Measurements from ENCODE around the gene AEBP1.

The AEBP1 gene

DNA sequence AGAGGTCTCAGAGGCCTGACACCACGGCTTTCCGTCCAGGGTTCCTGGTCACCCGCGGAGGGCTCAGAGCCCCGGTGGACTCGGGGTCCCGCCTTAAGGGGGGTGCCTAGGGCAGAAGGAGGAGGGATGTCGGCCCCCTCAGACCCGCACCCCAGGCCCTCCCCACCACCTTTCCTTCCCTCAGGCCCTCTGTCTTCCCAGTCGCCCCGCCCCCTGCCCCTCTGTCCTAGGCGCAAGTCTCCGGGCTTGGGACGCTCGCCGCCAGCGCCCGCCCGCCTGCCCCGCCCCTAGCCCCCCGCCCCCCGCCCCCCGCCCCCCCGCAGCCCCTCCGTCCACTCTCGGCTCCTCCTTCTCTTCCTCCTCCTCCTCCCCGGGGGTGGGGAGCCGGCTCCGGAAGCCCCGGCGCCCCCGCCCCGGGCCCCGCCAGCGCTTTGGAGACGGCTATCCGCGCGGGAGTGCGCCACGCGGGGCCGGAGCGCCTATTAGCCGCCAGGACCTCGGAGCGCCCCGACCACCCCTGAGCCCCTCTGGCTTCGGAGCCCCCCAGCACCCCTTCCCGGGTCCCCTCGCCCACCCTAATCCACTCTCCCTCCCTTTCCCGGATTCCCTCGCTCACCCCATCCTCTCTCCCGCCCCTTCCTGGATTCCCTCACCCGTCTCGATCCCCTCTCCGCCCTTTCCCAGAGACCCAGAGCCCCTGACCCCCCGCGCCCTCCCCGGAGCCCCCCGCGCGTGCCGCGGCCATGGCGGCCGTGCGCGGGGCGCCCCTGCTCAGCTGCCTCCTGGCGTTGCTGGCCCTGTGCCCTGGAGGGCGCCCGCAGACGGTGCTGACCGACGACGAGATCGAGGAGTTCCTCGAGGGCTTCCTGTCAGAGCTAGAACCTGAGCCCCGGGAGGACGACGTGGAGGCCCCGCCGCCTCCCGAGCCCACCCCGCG is at the start of gene AEBP1:
AEBP1 (plus strand) TSS at position 423 of the 937 bp plus-strand sequence; CDS start at position 744, 321 bp downstream.
- no peak for DNase-seq (ENCODE audit: low read depth)

- DNase-seq (ENCODE audit: low read depth), result no peak
These were observed 47.5 kb upstream of the AEBP1 start for GRCh38 chr7:44056681-44057080.

GRCh38 chr7:44057181-44057848 is 46.8 kb upstream of the AEBP1 start:
- no peak for DNase-seq (ENCODE audit: low read depth)

- DNase-seq (ENCODE audit: low read depth), result no peak
These were observed 46.0 kb upstream of the AEBP1 start for GRCh38 chr7:44057849-44058758.

DNA sequence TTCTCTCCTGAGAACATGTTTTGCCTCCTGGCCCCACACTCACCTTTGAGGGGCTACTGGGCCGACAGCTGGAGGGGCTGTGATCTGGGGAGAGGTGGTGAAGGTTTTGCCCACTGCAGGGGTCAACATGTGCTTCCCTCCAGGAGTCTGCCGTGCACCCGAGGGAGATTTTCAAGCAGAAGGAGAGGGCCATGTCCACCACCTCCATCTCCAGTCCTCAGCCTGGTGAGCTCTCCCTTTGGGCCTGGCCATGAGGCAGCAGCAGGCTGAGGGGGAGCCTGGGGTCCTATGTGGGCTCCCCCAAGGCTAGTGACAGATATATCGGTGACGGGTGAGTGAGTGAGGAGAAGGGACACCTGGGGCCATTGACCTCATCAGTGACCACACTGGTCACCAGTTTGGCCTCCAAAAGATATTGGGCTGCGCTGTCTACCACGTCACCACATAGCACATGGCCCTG is 45.4 kb upstream of the AEBP1 start:
- no peak for DNase-seq (ENCODE audit: low read depth)

DNA sequence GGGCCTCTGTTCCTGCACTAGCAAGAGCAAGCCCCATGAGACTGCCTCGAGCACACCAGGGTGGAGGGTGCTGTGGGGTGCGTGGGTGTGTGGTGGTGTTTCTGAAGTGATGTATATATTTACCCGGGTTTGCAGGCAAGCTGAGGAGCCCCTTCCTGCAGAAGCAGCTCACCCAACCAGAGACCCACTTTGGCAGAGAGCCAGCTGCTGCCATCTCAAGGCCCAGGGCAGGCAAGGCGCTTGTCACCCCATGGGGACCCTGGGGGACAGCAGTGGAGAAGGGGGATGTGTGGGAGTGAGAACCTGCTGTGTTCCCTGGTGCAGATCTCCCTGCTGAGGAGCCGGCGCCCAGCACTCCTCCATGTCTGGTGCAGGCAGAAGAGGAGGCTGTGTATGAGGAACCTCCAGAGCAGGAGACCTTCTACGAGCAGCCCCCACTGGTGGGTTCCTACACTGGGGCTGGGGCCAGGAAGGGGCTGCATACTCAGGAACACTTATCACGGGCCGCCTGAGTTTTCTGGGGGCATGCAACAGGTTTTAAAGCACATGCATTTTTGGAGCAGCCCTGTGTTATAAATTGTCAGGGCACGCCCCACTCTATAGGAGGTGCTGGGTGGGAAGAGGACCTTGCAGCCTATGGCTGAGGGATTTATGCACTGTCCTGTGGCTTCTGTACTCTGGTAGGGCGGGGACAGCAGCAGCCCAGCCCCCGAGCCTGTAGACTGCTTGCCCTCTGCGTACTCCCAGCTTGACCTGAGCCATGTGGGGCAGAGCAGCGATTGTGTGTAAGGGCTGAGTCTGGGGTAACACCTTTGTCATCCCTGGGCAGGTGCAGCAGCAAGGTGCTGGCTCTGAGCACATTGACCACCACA is 44.7 kb upstream of the AEBP1 start:
- no peak for DNase-seq (ENCODE audit: low read depth)

- DNase-seq (ENCODE audit: low read depth), result no peak
These were observed 43.8 kb upstream of the AEBP1 start for GRCh38 chr7:44060091-44060947.

DNA sequence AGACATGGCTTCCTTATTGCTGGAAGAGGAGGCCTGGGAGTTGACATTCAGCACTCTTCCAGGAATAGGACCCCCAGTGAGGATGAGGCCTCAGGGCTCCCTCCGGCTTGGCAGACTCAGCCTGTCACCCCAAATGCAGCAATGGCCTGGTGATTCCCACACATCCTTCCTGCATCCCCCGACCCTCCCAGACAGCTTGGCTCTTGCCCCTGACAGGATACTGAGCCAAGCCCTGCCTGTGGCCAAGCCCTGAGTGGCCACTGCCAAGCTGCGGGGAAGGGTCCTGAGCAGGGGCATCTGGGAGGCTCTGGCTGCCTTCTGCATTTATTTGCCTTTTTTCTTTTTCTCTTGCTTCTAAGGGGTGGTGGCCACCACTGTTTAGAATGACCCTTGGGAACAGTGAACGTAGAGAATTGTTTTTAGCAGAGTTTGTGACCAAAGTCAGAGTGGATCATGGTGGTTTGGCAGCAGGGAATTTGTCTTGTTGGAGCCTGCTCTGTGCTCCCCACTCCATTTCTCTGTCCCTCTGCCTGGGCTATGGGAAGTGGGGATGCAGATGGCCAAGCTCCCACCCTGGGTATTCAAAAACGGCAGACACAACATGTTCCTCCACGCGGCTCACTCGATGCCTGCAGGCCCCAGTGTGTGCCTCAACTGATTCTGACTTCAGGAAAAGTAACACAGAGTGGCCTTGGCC is 43.0 kb upstream of the AEBP1 start:
- DNase-seq (ENCODE audit: low read depth), result no peak

DNA sequence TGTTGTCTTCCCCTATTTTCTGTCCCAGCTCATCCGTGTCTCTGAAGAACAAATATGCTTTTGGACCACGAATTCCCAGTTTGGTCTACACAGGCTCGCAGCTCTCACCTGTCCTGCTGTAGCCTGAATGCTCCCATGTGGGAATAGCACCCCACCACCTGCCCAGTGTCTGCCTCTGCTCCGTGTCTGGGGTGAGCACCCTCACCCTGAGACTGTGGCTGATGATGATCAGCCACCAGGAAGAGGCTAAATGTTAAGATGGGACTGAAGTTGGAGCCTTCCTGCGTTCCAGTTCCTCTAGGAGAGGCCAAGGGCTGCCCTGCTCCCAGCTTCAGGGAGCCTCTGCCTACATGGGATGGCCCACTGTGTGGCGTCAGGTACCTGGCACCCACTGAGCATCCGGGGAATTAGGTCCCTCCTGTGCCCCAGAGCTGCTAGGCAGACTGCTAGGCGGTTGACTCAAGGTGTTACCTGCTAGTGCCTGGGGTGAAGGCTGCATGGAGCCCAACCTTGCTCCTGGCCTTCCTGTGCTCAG is 42.4 kb upstream of the AEBP1 start:
- DNase-seq (ENCODE audit: low read depth), result no peak

DNA sequence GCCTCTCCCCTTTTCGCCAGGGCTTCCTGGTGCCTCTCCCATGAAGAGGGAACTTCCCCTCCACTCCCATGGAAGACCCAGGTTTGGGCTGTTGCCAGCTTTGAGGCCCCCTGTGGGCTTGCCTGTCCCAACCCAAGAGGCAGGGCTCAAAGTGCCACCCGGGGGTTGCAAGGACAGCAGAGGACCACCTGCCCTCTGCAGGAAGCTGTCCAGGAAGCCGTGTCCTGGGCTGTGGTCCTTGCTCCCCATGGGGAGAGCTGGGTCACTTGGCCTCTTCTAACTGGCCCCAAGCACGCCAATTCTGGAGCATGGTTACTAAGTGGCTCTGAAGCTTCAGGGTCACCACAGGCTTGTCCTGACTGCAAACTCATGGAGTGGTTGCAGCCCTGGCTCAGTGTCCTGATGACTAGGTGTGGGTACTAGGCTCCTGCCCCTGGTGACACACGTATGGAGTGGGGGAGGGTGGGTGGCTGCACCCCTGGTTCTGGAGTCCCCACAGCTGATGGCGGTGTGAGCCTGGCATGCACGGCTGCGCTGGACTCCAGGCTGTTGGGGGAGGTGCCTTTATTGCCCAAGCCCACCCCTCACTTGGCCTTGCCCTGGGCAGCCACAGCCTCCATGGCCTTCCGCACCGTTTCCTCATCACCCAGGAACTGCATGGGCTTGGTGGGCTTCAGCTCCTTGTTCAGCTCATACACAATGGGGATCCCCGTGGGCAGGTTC is 41.8 kb upstream of the AEBP1 start:
- DNase-seq (ENCODE audit: low read depth), result no peak

GRCh38 chr7:44062903-44063295 is 41.2 kb upstream of the AEBP1 start:
- no peak for DNase-seq (ENCODE audit: low read depth)

- DNase-seq (ENCODE audit: low read depth), result no peak
These were observed 40.6 kb upstream of the AEBP1 start for GRCh38 chr7:44063547-44063893.

- no peak for DNase-seq (ENCODE audit: low read depth)
These were observed 40.1 kb upstream of the AEBP1 start for GRCh38 chr7:44063894-44064651.

GRCh38 chr7:44064791-44065430 is 39.2 kb upstream of the AEBP1 start:
- no peak for DNase-seq (ENCODE audit: low read depth)

DNA sequence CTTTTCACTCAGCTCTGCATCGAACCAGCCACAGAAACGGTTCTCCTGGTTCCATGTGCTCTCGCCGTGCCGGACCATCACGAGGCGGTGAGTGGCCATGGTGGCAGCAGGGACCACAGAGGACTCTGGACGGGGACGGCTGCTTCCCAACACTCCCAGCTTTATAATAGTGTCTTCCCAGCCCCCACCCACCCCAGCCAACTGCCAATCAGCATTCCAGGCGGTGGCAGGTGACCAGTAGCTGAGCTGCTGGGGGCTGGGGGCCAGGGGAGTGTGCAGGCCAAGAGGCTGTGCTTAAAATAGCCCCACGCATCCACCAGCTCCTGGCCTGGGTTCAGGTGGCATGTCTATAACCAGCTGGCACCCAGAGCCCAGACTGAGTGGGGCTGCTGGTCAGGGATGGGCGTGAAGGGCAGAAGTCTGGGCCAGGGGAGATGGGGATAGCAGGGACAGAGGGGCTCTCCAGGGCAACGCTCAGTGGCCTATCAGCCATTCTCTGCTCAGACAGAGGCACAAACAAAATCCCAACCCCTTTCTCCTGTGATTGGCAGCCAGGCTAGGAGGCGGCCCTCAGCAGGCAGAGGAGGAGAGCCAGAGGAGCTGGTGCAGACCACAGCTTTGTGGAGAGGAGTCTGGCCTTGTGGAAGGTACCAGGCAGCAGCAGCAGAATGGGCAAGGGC is 38.6 kb upstream of the AEBP1 start, which contains the start of gene PGAM2:
PGAM2 (minus strand) TSS at position 137 of the 680 bp plus-strand sequence; CDS start at position 99, 38 bp downstream.
- DNase-seq (ENCODE audit: low read depth), result no peak

GRCh38 chr7:44066111-44066460 is 38.1 kb upstream of the AEBP1 start:
- DNase-seq (ENCODE audit: low read depth), result no peak
